ENCODE measurements around the gene PSAP. TPM values are rescaled to one million over a fixed set of nuclear protein-coding genes. Genes with fewer than 3 reads are reported as not detected.
"Not testable (repeated sequence)": the region's sequence is repeated elsewhere in the genome, so short reads cannot be mapped to it uniquely, and the experiment has no call there.

PSAP gene
- polyA plus RNA-seq, 2 of the 4 experiments (the other 2 are of a cell fraction): 690 to 1,519 TPM

- CTCF ChIA-PET: interaction anchor here (4.9 kb wide), 1 partner anchor 21 kb away, joined by 31 read pairs; no protein-coding TSS in a partner anchor
- Histone ChIP-seq H3K27ac (peak overlapping the region; percentile 62 to 90; a peak in 5 of 6 replicates), H3K4me1 (peaks cover 38% of the 10 kb centered on the region), H3K4me2 (peak overlapping the region; percentile 57; the same call in 2 of the 3 replicates)
- FAIRE-seq, H3K4me3 ChIP-seq, ATAC-seq, POLR2A ChIA-PET, H3K9me3 ChIP-seq: not testable (repeated sequence)
- peak in 1 of 2 experiments; percentile 35 for DNase-seq (ENCODE audit: low read depth in 1 of 2, low spot score in 1 of 2)
- 81% methylated on average over 13 of the region's 13 CpGs for WGBS (ENCODE audit: missing lambda C conversion rate)
Observed at GRCh38 chr10:71874680-71875354, 23.8 kb upstream of the PSAP start.

- H3K4me3 ChIP-seq: no peak overlapping the region
- no peak for TF ChIP-seq RARB (CRISPR knock-in tag; IDR thresholded peaks at IDR 0.05)
- no peak for TF ChIP-seq POLR2AphosphoS2 (conservative IDR thresholded peaks at IDR 0.05; ENCODE audit: low read length)
- no peak for TF ChIP-seq RNF2 (IDR thresholded peaks at IDR 0.05; ENCODE audit: borderline replicate concordance, low read depth)
- TF ChIP-seq HOXB13 (CRISPR knock-in tag; IDR thresholded peaks at IDR 0.05; ENCODE audit: low read depth): no peak
- TF ChIP-seq KDM1A (IDR thresholded peaks at IDR 0.05; ENCODE audit: low read depth): no peak
- TF ChIP-seq FOSB (CRISPR knock-in tag; IDR thresholded peaks at IDR 0.05): no peak
- TF ChIP-seq JUNB (IDR thresholded peaks at IDR 0.05): no peak
- TF ChIP-seq EHF (CRISPR knock-in tag; IDR thresholded peaks at IDR 0.05): no peak
- no peak for TF ChIP-seq HES2 (IDR thresholded peaks at IDR 0.05)
- TF ChIP-seq NR3C1 (IDR thresholded peaks at IDR 0.05): no peak
- no peak for TF ChIP-seq TFCP2L1 (CRISPR knock-in tag; IDR thresholded peaks at IDR 0.05)
- TF ChIP-seq MAFK (IDR thresholded peaks at IDR 0.05; ENCODE audit: partially characterized antibody): no peak
- TF ChIP-seq HEYL (CRISPR knock-in tag; IDR thresholded peaks at IDR 0.05): no peak
- no peak for TF ChIP-seq RAD21 (conservative IDR thresholded peaks at IDR 0.05 in 1 of 2, IDR thresholded peaks at IDR 0.05 in 1 of 2)
- no peak for TF ChIP-seq HOXB5 (CRISPR knock-in tag; IDR thresholded peaks at IDR 0.05)
- TF ChIP-seq SMC3 (IDR thresholded peaks at IDR 0.05): no peak
- no peak for TF ChIP-seq USF2 (IDR thresholded peaks at IDR 0.05)
- no peak for TF ChIP-seq EHMT2 (IDR thresholded peaks at IDR 0.05; ENCODE audit: low read depth)
- no peaks in the 10 kb centered on the region for H3K9me3 ChIP-seq
- DNase-seq (ENCODE audit: low read depth in 1 of 2, low spot score in 1 of 2) (no peak), FAIRE-seq (no peak), ATAC-seq (no peak)
- ChIA-PET CTCF (interaction anchor here (1.1 to 4.9 kb wide), 3 partner anchors 23 to 175 kb away, joined by 3 to 31 read pairs (median 3); no protein-coding TSS in a partner anchor), POLR2A (interaction anchor here (0.6 to 1.4 kb wide), 2 partner anchors 16 to 30 kb away, joined by 3 read pairs; no protein-coding TSS in a partner anchor)
- H3K4me2 ChIP-seq: no peak overlapping the region
- H3K4me1 ChIP-seq: peaks cover 36% of the 10 kb centered on the region
- WGBS (ENCODE audit: missing lambda C conversion rate): 92% methylated on average over 7 of the region's 7 CpGs
- peak overlapping the region; percentile 62 to 90; a peak in 5 of 6 replicates for H3K27ac ChIP-seq
Observed at GRCh38 chr10:71873582-71874211, 22.6 kb upstream of the PSAP start.

GRCh38 chr10:71869601-71870000 lies 18.6 kb upstream of the PSAP start:
- WGBS (ENCODE audit: missing lambda C conversion rate): 100% methylated on average over 1 of the region's 32 CpGs
- H3K4me3 ChIP-seq; CTCF ChIA-PET; ATAC-seq; FAIRE-seq; DNase-seq (ENCODE audit: low read depth in 1 of 2, low spot score in 1 of 2); H3K9me3 ChIP-seq; H3K4me2 ChIP-seq; POLR2A ChIA-PET: not testable (repeated sequence)
- H3K4me1 ChIP-seq: peaks cover 60% of the 10 kb centered on the region
- peak overlapping the region; percentile 28 to 75; a peak in 4 of 6 replicates for H3K27ac ChIP-seq
